Kidney (tissue), 14 donors: ENCODE data around the gene ARVCF. TPM values are rescaled to one million over a fixed set of nuclear protein-coding genes. Genes with fewer than 3 reads are reported as not detected.
A peak's percentile ranks its signal among the peaks of the same experiment; 100 is the strongest.

ENCODE experiments used
- DNase-seq, 5 donors: peaks; one replicate each; pipeline ENCODE4 v3.0.0-alpha.2; 2013 to 2020
- FAIRE-seq: peaks from 2 replicates; lab custom pipeline; 2012; peaks lifted over from hg19 to GRCh38; lab: Jason Lieb, UNC
- H3K27ac ChIP-seq, 2 donors: one replicate each; pipeline ENCODE4 v1.7.0; 2013; ENCODE audit warnings: low read depth in 2 of 2, low read length in 2 of 2, inconsistent platforms in 1 of 2
- H3K27me3 ChIP-seq: one replicate; pipeline ENCODE4 v1.7.1; 2013; ENCODE audit warnings: low read length, inconsistent platforms; ENCODE audit not compliant: control insufficient read depth, insufficient read depth
- H3K36me3 ChIP-seq, 3 donors: one replicate each; pipeline versions ENCODE4 v1.7.0 to v1.7.1; 2013; ENCODE audit warnings: low read length in 3 of 3, control low read depth in 1 of 3, inconsistent platforms in 1 of 3; ENCODE audit not compliant: insufficient read depth in 3 of 3, control insufficient read depth in 2 of 3
- H3K4me1 ChIP-seq, 3 donors: one replicate each; pipeline versions ENCODE4 v1.7.0 to v1.7.1; 2013; ENCODE audit warnings: low read length in 3 of 3, inconsistent platforms in 1 of 3, low read depth in 1 of 3; ENCODE audit not compliant: control insufficient read depth in 2 of 3, insufficient read depth in 2 of 3
- H3K4me3 ChIP-seq, 3 donors: one replicate each; pipeline versions ENCODE4 v1.7.0 to v1.8.1; 2013; ENCODE audit warnings: low read length in 3 of 3, control low read depth in 1 of 3, inconsistent platforms in 1 of 3
- H3K9ac ChIP-seq, 3 donors: one replicate each; pipeline versions ENCODE4 v1.7.0 to v1.7.1; 2013; ENCODE audit warnings: low read length in 3 of 3, control low read depth in 1 of 3, inconsistent platforms in 1 of 3
- H3K9me3 ChIP-seq, 3 donors: one replicate each; pipeline versions ENCODE4 v1.7.0 to v1.7.1; 2013; ENCODE audit warnings: low read length in 3 of 3, control low read depth in 1 of 3, inconsistent platforms in 1 of 3; ENCODE audit not compliant: control insufficient read depth in 2 of 3, insufficient read depth in 1 of 3
- intact Hi-C: fragments of 100-400 bp; cut with DNase I; formaldehyde crosslinking; loops from one replicate; pipeline ENCODE4 v1.11.1; 2022
- polyA plus RNA-seq: library from polyadenylated mRNA; stranded (reverse); fragments of 350-450 nt; fragmentation: Illumina TruSeq; extraction: RNeasy Lipid Tissue Mini Kit (QIAGEN cat#74804); gene quantifications from one replicate; pipeline ENCODE4 v1.2.3, GENCODE V29; 2014; ENCODE audit warnings: low read depth, low replicate concordance; ENCODE audit not compliant: insufficient read depth
- total RNA-seq: library from RNA; stranded (reverse); fragmentation: NEBNext Ultra II Directional; extraction: Animal tissue kit (Norgen Biotek cat#: 25700); gene quantifications from one replicate; pipeline ENCODE4 v1.2.1, GENCODE V29; 2021
- TF ChIP-seq, protein P1 (sequence below): IDR thresholded peaks from 3 replicates; pipeline ENCODE4 v1.5.1; 2012; ENCODE audit warnings: mild to moderate bottlenecking, moderate library complexity, borderline replicate concordance; ENCODE audit not compliant: insufficient read depth; ENCODE audit errors: extremely low read depth
- donor health status: control.
- donor health status: control.
- donor health status: control.
- donor health status: control.
- donor health status: control.
- donor health status: DM: yes; HTN: yes; CAD: no.
- donor health status: Normal renal cell carcinoma (clear cell type).

The ARVCF gene
- total and polyA plus RNA-seq, 2 donors from 2014 or later = 16.0 to 21.9 TPM

DNA sequence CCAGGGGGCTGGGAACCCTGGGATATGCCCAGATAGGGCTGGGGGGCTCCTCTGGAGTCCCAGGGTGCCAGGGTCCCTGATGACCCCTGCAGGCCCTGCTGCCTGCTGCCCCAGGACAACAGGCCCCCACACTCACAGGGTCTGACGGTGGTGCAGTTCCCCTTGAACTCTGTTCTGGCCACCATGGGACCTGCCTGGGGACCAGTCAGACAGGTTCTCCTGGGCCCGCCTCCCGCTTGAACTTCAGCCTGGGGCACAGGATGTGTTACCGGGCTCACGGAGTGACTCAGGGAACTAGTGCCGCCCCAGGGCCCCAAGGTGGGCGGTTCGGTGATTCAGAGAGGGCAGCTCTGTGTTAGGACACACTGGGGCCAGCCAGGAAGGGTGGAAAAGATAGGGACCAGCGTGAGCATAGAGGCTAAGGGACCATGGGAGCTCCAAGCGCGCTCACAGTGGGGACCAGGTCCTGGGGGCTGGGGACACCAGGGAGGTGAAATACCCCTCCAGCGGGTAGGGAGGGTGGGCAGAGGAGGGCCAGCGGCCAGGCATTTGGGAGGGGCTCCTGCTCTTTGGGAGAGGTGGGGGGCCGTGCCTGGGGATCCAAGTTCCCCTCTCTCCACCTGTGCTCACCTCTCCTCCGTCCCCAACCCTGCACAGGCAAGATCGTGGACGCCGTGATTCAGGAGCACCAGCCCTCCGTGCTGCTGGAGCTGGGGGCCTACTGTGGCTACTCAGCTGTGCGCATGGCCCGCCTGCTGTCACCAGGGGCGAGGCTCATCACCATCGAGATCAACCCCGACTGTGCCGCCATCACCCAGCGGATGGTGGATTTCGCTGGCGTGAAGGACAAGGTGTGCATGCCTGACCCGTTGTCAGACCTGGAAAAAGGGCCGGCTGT lies 53.5 kb downstream of the ARVCF start:
- H3K4me1 ChIP-seq = peaks cover 0 to 35% (median 10%) of the 10 kb centered on the region in 3 donors
- FAIRE-seq = no peak
- H3K36me3 ChIP-seq = peaks cover 0 to 4% (median 0%) of the 10 kb centered on the region in 3 donors
- H3K4me3 ChIP-seq = peak overlapping the region in 1 of 3 donors; percentile 25
- TF ChIP-seq, protein P1, sequence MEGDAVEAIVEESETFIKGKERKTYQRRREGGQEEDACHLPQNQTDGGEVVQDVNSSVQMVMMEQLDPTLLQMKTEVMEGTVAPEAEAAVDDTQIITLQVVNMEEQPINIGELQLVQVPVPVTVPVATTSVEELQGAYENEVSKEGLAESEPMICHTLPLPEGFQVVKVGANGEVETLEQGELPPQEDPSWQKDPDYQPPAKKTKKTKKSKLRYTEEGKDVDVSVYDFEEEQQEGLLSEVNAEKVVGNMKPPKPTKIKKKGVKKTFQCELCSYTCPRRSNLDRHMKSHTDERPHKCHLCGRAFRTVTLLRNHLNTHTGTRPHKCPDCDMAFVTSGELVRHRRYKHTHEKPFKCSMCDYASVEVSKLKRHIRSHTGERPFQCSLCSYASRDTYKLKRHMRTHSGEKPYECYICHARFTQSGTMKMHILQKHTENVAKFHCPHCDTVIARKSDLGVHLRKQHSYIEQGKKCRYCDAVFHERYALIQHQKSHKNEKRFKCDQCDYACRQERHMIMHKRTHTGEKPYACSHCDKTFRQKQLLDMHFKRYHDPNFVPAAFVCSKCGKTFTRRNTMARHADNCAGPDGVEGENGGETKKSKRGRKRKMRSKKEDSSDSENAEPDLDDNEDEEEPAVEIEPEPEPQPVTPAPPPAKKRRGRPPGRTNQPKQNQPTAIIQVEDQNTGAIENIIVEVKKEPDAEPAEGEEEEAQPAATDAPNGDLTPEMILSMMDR = no peak
- H3K9me3 ChIP-seq = no peaks in the 10 kb centered on the region
- peak; percentile 81 to 94 (median 86) for DNase-seq
- H3K9ac ChIP-seq = peak overlapping the region in 1 of 3 donors; percentile 55
- no peaks in the 10 kb centered on the region for H3K27me3 ChIP-seq
- intact Hi-C loops = no loop called here
- H3K27ac ChIP-seq = peak overlapping the region; percentile 90 to 92

DNA sequence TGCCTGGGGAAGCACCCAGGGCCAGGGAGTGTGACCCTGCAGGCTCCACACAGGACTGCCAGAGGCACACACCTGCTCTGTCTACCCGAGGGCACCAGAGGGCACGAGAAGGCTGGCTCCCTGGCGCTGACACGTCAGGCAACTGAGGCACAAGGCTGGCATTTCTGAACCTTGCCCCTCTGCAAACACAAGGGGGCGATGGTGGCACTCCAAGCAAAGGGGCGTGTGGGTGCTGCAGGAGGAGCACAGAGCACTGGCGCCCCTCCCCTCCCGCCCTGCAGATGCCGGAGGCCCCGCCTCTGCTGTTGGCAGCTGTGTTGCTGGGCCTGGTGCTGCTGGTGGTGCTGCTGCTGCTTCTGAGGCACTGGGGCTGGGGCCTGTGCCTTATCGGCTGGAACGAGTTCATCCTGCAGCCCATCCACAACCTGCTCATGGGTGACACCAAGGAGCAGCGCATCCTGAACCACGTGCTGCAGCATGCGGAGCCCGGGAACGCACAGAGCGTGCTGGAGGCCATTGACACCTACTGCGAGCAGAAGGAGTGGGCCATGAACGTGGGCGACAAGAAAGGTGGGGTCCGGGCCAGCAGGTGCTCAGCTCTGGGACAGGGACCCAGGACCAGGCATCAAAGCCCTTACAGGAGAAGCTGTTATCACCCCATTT lies 54.2 kb downstream of the ARVCF start:
- peak overlapping the region in 1 of 3 donors; percentile 25 for H3K4me3 ChIP-seq
- DNase-seq (peak; percentile 85 to 95 (median 88)), FAIRE-seq (no peak)
- peak overlapping the region; percentile 90 to 92 for H3K27ac ChIP-seq
- peaks cover 0 to 35% (median 10%) of the 10 kb centered on the region in 3 donors for H3K4me1 ChIP-seq
- H3K36me3 ChIP-seq = peaks cover 0 to 3% (median 0%) of the 10 kb centered on the region in 3 donors
- intact Hi-C loops = no loop called here
- H3K27me3 ChIP-seq = no peaks in the 10 kb centered on the region
- peak overlapping the region in 2 of 3 donors; percentile 38 to 55 for H3K9ac ChIP-seq
- no peaks in the 10 kb centered on the region for H3K9me3 ChIP-seq
- TF ChIP-seq, protein P1 = peak; percentile 58

- Histone ChIP-seq H3K9ac (peak overlapping the region in 1 of 3 donors; percentile 26), H3K27ac (peak overlapping the region; percentile 61 to 71), H3K4me1 (peaks cover 0 to 35% (median 10%) of the 10 kb centered on the region in 3 donors), H3K27me3 (no peaks in the 10 kb centered on the region), H3K9me3 (no peaks in the 10 kb centered on the region), H3K4me3 (no peak overlapping the region), H3K36me3 (peaks cover 0 to 3% (median 0%) of the 10 kb centered on the region in 3 donors)
- FAIRE-seq (no peak), DNase-seq (no peak)
- intact Hi-C loops = no loop called here
- TF ChIP-seq, protein P1 = no peak
Observed at GRCh38 chr22:19961868-19962245, 54.8 kb downstream of the ARVCF start.
